ENCODE results near the gene TAL1.

The TAL1 gene

GRCh38 chr1:47190509-47190855, 41.5 kb downstream of the TAL1 start:
- no peak overlapping the region for H3K23ac ChIP-seq (ENCODE audit: low read length in 2 of 2)
- no peak overlapping the region for H3K14ac ChIP-seq (ENCODE audit: low read length in 2 of 2)
- DNase-seq: no peak
- H2BK12ac ChIP-seq (ENCODE audit: low read length in 2 of 2): no peak overlapping the region
- H2BK15ac ChIP-seq (ENCODE audit: low read depth, poor library complexity, severe bottlenecking): no peak overlapping the region
- H2BK120ac ChIP-seq (ENCODE audit: low read depth, low read length): no peak overlapping the region
- peak overlapping the region; percentile 100 for H2AK5ac ChIP-seq (ENCODE audit: low read length, severe bottlenecking)
- peak overlapping the region; percentile 36 for H3K9ac ChIP-seq (ENCODE audit: low read length)
- H4K8ac ChIP-seq (ENCODE audit: low read length): no peak overlapping the region
- H3K18ac ChIP-seq (ENCODE audit: low read depth in 1 of 2, low read length in 2 of 2): no peak overlapping the region
- H2BK5ac ChIP-seq (ENCODE audit: low read depth, low read length, poor library complexity, severe bottlenecking): peak overlapping the region; percentile 88
- H3K4me1 ChIP-seq (ENCODE audit: control insufficient read depth, insufficient read depth, low read depth, low read length): peaks cover 31% of the 10 kb centered on the region
- 79% methylated on average over 5 of the region's 5 CpGs for WGBS
- H3K4ac ChIP-seq (ENCODE audit: low read depth in 1 of 2, low read length in 2 of 2): no peak overlapping the region
- no peak overlapping the region for H4K91ac ChIP-seq (ENCODE audit: low read length)
- no peaks in the 10 kb centered on the region for H3K9me3 ChIP-seq (ENCODE audit: control insufficient read depth, low read length)
- H2AFZ ChIP-seq (ENCODE audit: low read depth, low read length): no peak overlapping the region
- H3K36me3 ChIP-seq (ENCODE audit: control insufficient read depth in 1 of 2, insufficient read depth in 2 of 2, low read depth in 1 of 2, low read length in 2 of 2): no peaks in the 10 kb centered on the region
- no peak overlapping the region for H3K4me3 ChIP-seq (ENCODE audit: insufficient read depth in 1 of 2, low read depth in 1 of 2, low read length in 2 of 2)
- peaks cover 0 to 21% of the 10 kb centered on the region in 2 experiments for H3K27me3 ChIP-seq (ENCODE audit: control insufficient read depth in 1 of 2, insufficient read depth in 1 of 2, low read length in 2 of 2)
- H3K27ac ChIP-seq (ENCODE audit: low read length, poor library complexity, severe bottlenecking): peak overlapping the region; percentile 81
- no peak overlapping the region for H3K4me2 ChIP-seq (ENCODE audit: low read length, poor library complexity, severe bottlenecking)
- no peaks in the 10 kb centered on the region for H3K79me1 ChIP-seq (replicated peaks; ENCODE audit: low read length, poor library complexity, severe bottlenecking)

GRCh38 chr1:47189844-47190508, 42.0 kb downstream of the TAL1 start, which contains the start of gene PDZK1IP1:
TSS of gene PDZK1IP1 (minus strand) at chr1:47190036. CDS start at chr1:47189932, 104 bp downstream.
- Histone ChIP-seq H3K4me3 (ENCODE audit: insufficient read depth in 1 of 2, low read depth in 1 of 2, low read length in 2 of 2) (no peak within 1 kb of the TSS), H2AFZ (ENCODE audit: low read depth, low read length) (no peak within 1 kb of the TSS), H4K8ac (ENCODE audit: low read length) (no peak within 1 kb of the TSS), H3K18ac (ENCODE audit: low read depth in 1 of 2, low read length in 2 of 2) (no peak within 1 kb of the TSS), H2AK5ac (ENCODE audit: low read length, severe bottlenecking) (peak within 1 kb of the TSS; percentile 100), H2BK15ac (ENCODE audit: low read depth, poor library complexity, severe bottlenecking) (no peak within 1 kb of the TSS), H3K4me2 (ENCODE audit: low read length, poor library complexity, severe bottlenecking) (no peak within 1 kb of the TSS), H3K23ac (ENCODE audit: low read length in 2 of 2) (no peak within 1 kb of the TSS), H3K4ac (ENCODE audit: low read depth in 1 of 2, low read length in 2 of 2) (no peak within 1 kb of the TSS), H2BK5ac (ENCODE audit: low read depth, low read length, poor library complexity, severe bottlenecking) (peak within 1 kb of the TSS; percentile 88), H3K14ac (ENCODE audit: low read length in 2 of 2) (no peak within 1 kb of the TSS), H3K27ac (ENCODE audit: low read length, poor library complexity, severe bottlenecking) (peak within 1 kb of the TSS; percentile 81), H3K9ac (ENCODE audit: low read length) (peak within 1 kb of the TSS; percentile 36), H3K27me3 (ENCODE audit: control insufficient read depth in 1 of 2, insufficient read depth in 1 of 2, low read length in 2 of 2) (peaks cover 0 to 19% of the 10 kb centered on the region in 2 experiments), H3K79me1 (replicated peaks; ENCODE audit: low read length, poor library complexity, severe bottlenecking) (no peaks in the 10 kb centered on the region), H3K9me3 (ENCODE audit: control insufficient read depth, low read length) (no peaks in the 10 kb centered on the region), H3K4me1 (ENCODE audit: control insufficient read depth, insufficient read depth, low read depth, low read length) (peaks cover 31% of the 10 kb centered on the region), H3K36me3 (ENCODE audit: control insufficient read depth in 1 of 2, insufficient read depth in 2 of 2, low read depth in 1 of 2, low read length in 2 of 2) (no peaks in the 10 kb centered on the region), H4K91ac (ENCODE audit: low read length) (no peak within 1 kb of the TSS), H2BK12ac (ENCODE audit: low read length in 2 of 2) (no peak within 1 kb of the TSS), H2BK120ac (ENCODE audit: low read depth, low read length) (no peak within 1 kb of the TSS)
- peak; percentile 38 for DNase-seq
- WGBS: 72% methylated on average over 16 of the region's 16 CpGs

- H2AFZ ChIP-seq (ENCODE audit: low read depth, low read length): no peak overlapping the region
- H2AK5ac ChIP-seq (ENCODE audit: low read length, severe bottlenecking): peak overlapping the region; percentile 77
- no peak overlapping the region for H3K14ac ChIP-seq (ENCODE audit: low read length in 2 of 2)
- no peak overlapping the region for H3K9ac ChIP-seq (ENCODE audit: low read length)
- no peak overlapping the region for H2BK12ac ChIP-seq (ENCODE audit: low read length in 2 of 2)
- H3K4ac ChIP-seq (ENCODE audit: low read depth in 1 of 2, low read length in 2 of 2): no peak overlapping the region
- H3K4me1 ChIP-seq (ENCODE audit: control insufficient read depth, insufficient read depth, low read depth, low read length): peaks cover 35% of the 10 kb centered on the region
- H2BK5ac ChIP-seq (ENCODE audit: low read depth, low read length, poor library complexity, severe bottlenecking): no peak overlapping the region
- H3K23ac ChIP-seq (ENCODE audit: low read length in 2 of 2): no peak overlapping the region
- H4K91ac ChIP-seq (ENCODE audit: low read length): no peak overlapping the region
- H2BK120ac ChIP-seq (ENCODE audit: low read depth, low read length): no peak overlapping the region
- peaks cover 0 to 10% of the 10 kb centered on the region in 2 experiments for H3K27me3 ChIP-seq (ENCODE audit: control insufficient read depth in 1 of 2, insufficient read depth in 1 of 2, low read length in 2 of 2)
- H3K36me3 ChIP-seq (ENCODE audit: control insufficient read depth in 1 of 2, insufficient read depth in 2 of 2, low read depth in 1 of 2, low read length in 2 of 2): no peaks in the 10 kb centered on the region
- WGBS: 69% methylated on average over 7 of the region's 7 CpGs
- H3K18ac ChIP-seq (ENCODE audit: low read depth in 1 of 2, low read length in 2 of 2): no peak overlapping the region
- DNase-seq: no peak
- H3K9me3 ChIP-seq (ENCODE audit: control insufficient read depth, low read length): no peaks in the 10 kb centered on the region
- H3K4me3 ChIP-seq (ENCODE audit: insufficient read depth in 1 of 2, low read depth in 1 of 2, low read length in 2 of 2): no peak overlapping the region
- no peak overlapping the region for H2BK15ac ChIP-seq (ENCODE audit: low read depth, poor library complexity, severe bottlenecking)
- H3K27ac ChIP-seq (ENCODE audit: low read length, poor library complexity, severe bottlenecking): no peak overlapping the region
- H3K79me1 ChIP-seq (replicated peaks; ENCODE audit: low read length, poor library complexity, severe bottlenecking): no peaks in the 10 kb centered on the region
- H4K8ac ChIP-seq (ENCODE audit: low read length): no peak overlapping the region
- H3K4me2 ChIP-seq (ENCODE audit: low read length, poor library complexity, severe bottlenecking): no peak overlapping the region
Observed at GRCh38 chr1:47188791-47189785, 42.9 kb downstream of the TAL1 start.

GRCh38 chr1:47187926-47188250, 44.1 kb downstream of the TAL1 start:
- 59% methylated on average over 2 of the region's 2 CpGs for WGBS

More at GRCh38 chr1:47187926-47188250, 44.1 kb downstream of the TAL1 start:
- Histone ChIP-seq H3K27ac (ENCODE audit: low read length, poor library complexity, severe bottlenecking) (no peak overlapping the region), H3K18ac (ENCODE audit: low read depth in 1 of 2, low read length in 2 of 2) (no peak overlapping the region), H3K36me3 (ENCODE audit: control insufficient read depth in 1 of 2, insufficient read depth in 2 of 2, low read depth in 1 of 2, low read length in 2 of 2) (no peaks in the 10 kb centered on the region), H3K9ac (ENCODE audit: low read length) (no peak overlapping the region), H4K91ac (ENCODE audit: low read length) (no peak overlapping the region), H3K4me3 (ENCODE audit: insufficient read depth in 1 of 2, low read depth in 1 of 2, low read length in 2 of 2) (no peak overlapping the region), H3K23ac (ENCODE audit: low read length in 2 of 2) (no peak overlapping the region), H3K27me3 (ENCODE audit: control insufficient read depth in 1 of 2, insufficient read depth in 1 of 2, low read length in 2 of 2) (peaks cover 0 to 16% of the 10 kb centered on the region in 2 experiments), H3K14ac (ENCODE audit: low read length in 2 of 2) (no peak overlapping the region), H3K4me2 (ENCODE audit: low read length, poor library complexity, severe bottlenecking) (no peak overlapping the region), H3K4ac (ENCODE audit: low read depth in 1 of 2, low read length in 2 of 2) (no peak overlapping the region), H4K8ac (ENCODE audit: low read length) (no peak overlapping the region), H3K79me1 (replicated peaks; ENCODE audit: low read length, poor library complexity, severe bottlenecking) (no peaks in the 10 kb centered on the region), H3K4me1 (ENCODE audit: control insufficient read depth, insufficient read depth, low read depth, low read length) (peaks cover 39% of the 10 kb centered on the region), H3K9me3 (ENCODE audit: control insufficient read depth, low read length) (no peaks in the 10 kb centered on the region), H2BK15ac (ENCODE audit: low read depth, poor library complexity, severe bottlenecking) (no peak overlapping the region), H2AFZ (ENCODE audit: low read depth, low read length) (no peak overlapping the region), H2AK5ac (ENCODE audit: low read length, severe bottlenecking) (no peak overlapping the region), H2BK12ac (ENCODE audit: low read length in 2 of 2) (no peak overlapping the region), H2BK5ac (ENCODE audit: low read depth, low read length, poor library complexity, severe bottlenecking) (no peak overlapping the region), H2BK120ac (ENCODE audit: low read depth, low read length) (no peak overlapping the region)
- no peak for DNase-seq

Data from mesenchymal stem cell (in vitro differentiated cells and primary cell).